ENCODE results near the gene C10orf90.

GRCh38 chr10:126634347-126634746 is 36.1 kb downstream of the C10orf90 start:
- TF ChIP-seq, protein P1, sequence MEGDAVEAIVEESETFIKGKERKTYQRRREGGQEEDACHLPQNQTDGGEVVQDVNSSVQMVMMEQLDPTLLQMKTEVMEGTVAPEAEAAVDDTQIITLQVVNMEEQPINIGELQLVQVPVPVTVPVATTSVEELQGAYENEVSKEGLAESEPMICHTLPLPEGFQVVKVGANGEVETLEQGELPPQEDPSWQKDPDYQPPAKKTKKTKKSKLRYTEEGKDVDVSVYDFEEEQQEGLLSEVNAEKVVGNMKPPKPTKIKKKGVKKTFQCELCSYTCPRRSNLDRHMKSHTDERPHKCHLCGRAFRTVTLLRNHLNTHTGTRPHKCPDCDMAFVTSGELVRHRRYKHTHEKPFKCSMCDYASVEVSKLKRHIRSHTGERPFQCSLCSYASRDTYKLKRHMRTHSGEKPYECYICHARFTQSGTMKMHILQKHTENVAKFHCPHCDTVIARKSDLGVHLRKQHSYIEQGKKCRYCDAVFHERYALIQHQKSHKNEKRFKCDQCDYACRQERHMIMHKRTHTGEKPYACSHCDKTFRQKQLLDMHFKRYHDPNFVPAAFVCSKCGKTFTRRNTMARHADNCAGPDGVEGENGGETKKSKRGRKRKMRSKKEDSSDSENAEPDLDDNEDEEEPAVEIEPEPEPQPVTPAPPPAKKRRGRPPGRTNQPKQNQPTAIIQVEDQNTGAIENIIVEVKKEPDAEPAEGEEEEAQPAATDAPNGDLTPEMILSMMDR (IDR thresholded peaks at IDR 0.05), result no peak
- TF ChIP-seq POLR2A (IDR thresholded peaks at IDR 0.05), result no peak
